Adipose tissue (tissue), 3 donors: ENCODE data around the gene MLIP. TPM values are rescaled to one million over a fixed set of nuclear protein-coding genes. Genes with fewer than 3 reads are reported as not detected.

Experiments used
- H3K27ac ChIP-seq: one replicate; pipeline ENCODE4 v1.5.1; 2013; ENCODE audit warnings: low read depth, low read length
- WGBS, 3 donors: extraction: QIAGEN DNeasy Blood & Tissue Kit; methylation state at CpG; one replicate each; pipeline ENCODE4 v1.1.7; 2013; 5-methylcytosine and 5-hydroxymethylcytosine counted together
- polyA plus RNA-seq, 3 donors: library from polyadenylated mRNA; stranded (reverse); fragments of 200-250 nt; gene quantifications; one replicate each; pipeline ENCODE4 v1.2.3, GENCODE V29; 2013
- donor health status: healthy with polysubstance abuse.
- donor health status: Bipolar disorder and iron deficiency.
- donor health status: healthy.

Gene MLIP
- polyA plus RNA-seq, 3 donors = 0.98 to 2.0 (median 1.2) TPM

GRCh38 chr6:54130179-54130578 lies 18.9 kb downstream of the MLIP start:
- 77 to 84% (median 81%) methylated on average over 3 of the region's 3 CpGs for WGBS, 3 donors

GRCh38 chr6:54132587-54132986 lies 21.3 kb downstream of the MLIP start:
- 79 to 88% (median 80%) methylated on average over 2 of the region's 2 CpGs for WGBS, 3 donors
- H3K27ac ChIP-seq = no peak overlapping the region

More at GRCh38 chr6:54130179-54130578, 18.9 kb downstream of the MLIP start:
- no peak overlapping the region for H3K27ac ChIP-seq

GRCh38 chr6:54133186-54133585 lies 21.9 kb downstream of the MLIP start:
- 79 to 94% (median 94%) methylated on average over 3 of the region's 3 CpGs for WGBS, 3 donors
- H3K27ac ChIP-seq = no peak overlapping the region

GRCh38 chr6:54134935-54135334 lies 23.7 kb downstream of the MLIP start:
- 78 to 87% (median 83%) methylated on average over 2 of the region's 2 CpGs for WGBS, 3 donors
- no peak overlapping the region for H3K27ac ChIP-seq

GRCh38 chr6:54135665-54136369 lies 24.6 kb downstream of the MLIP start:
- no peak overlapping the region for H3K27ac ChIP-seq
- 21 to 47% (median 38%) methylated on average over 2 of the region's 2 CpGs for WGBS, 3 donors

- 70 to 75% (median 73%) methylated on average over 1 of the region's 1 CpG for WGBS, 3 donors
- H3K27ac ChIP-seq = no peak overlapping the region
Observed at GRCh38 chr6:54138795-54139194, 27.6 kb downstream of the MLIP start.

GRCh38 chr6:54140811-54141210 lies 29.6 kb downstream of the MLIP start:
- H3K27ac ChIP-seq = no peak overlapping the region

GRCh38 chr6:54142889-54143519 lies 31.8 kb downstream of the MLIP start:
- 84 to 92% (median 90%) methylated on average over 12 of the region's 12 CpGs for WGBS, 3 donors
- no peak overlapping the region for H3K27ac ChIP-seq

GRCh38 chr6:54151861-54152260 lies 40.6 kb downstream of the MLIP start:
- no peak overlapping the region for H3K27ac ChIP-seq
- WGBS, 3 donors = 0 to 58% (median 48%) methylated on average over 1 of the region's 1 CpG

- no peak overlapping the region for H3K27ac ChIP-seq
Observed at GRCh38 chr6:54156650-54157250, 45.5 kb downstream of the MLIP start.

- H3K27ac ChIP-seq = no peak overlapping the region
Observed at GRCh38 chr6:54157405-54157804, 46.2 kb downstream of the MLIP start.

GRCh38 chr6:54173089-54173488 lies 61.8 kb downstream of the MLIP start:
- H3K27ac ChIP-seq = no peak overlapping the region

GRCh38 chr6:54179152-54179551 lies 67.9 kb downstream of the MLIP start:
- no peak overlapping the region for H3K27ac ChIP-seq
- WGBS, 3 donors = 0 to 29% (median 0%) methylated on average over 1 of the region's 1 CpG

GRCh38 chr6:54183616-54184015 lies 72.4 kb downstream of the MLIP start:
- H3K27ac ChIP-seq = no peak overlapping the region
- 83 to 96% (median 94%) methylated on average over 7 of the region's 7 CpGs for WGBS, 3 donors

- 81 to 97% (median 90%) methylated on average over 1 of the region's 1 CpG for WGBS, 3 donors
- no peak overlapping the region for H3K27ac ChIP-seq
Observed at GRCh38 chr6:54185885-54186284, 74.6 kb downstream of the MLIP start.

GRCh38 chr6:54188846-54189245 lies 77.6 kb downstream of the MLIP start:
- H3K27ac ChIP-seq = no peak overlapping the region
- WGBS, 3 donors = 43 to 46% (median 45%) methylated on average over 2 of the region's 2 CpGs

- H3K27ac ChIP-seq = no peak overlapping the region
- WGBS, 3 donors = 41 to 64% (median 55%) methylated on average over 2 of the region's 2 CpGs
Observed at GRCh38 chr6:54191461-54191860, 80.2 kb downstream of the MLIP start.

- no peak overlapping the region for H3K27ac ChIP-seq
- WGBS, 3 donors = 49 to 61% (median 53%) methylated on average over 3 of the region's 3 CpGs
Observed at GRCh38 chr6:54192993-54193392, 81.8 kb downstream of the MLIP start.

- no peak overlapping the region for H3K27ac ChIP-seq
- WGBS, 3 donors = 54 to 69% (median 66%) methylated on average over 3 of the region's 3 CpGs
Observed at GRCh38 chr6:54193560-54193959, 82.3 kb downstream of the MLIP start.

GRCh38 chr6:54194067-54194466 lies 82.8 kb downstream of the MLIP start:
- no peak overlapping the region for H3K27ac ChIP-seq
- WGBS, 3 donors = 61 to 75% (median 62%) methylated on average over 4 of the region's 4 CpGs
